ENCODE results near the gene GTF2A2. TPM values are rescaled to one million over a fixed set of nuclear protein-coding genes. Genes with fewer than 3 reads are reported as not detected.
"Not testable (repeated sequence)": the region's sequence is repeated elsewhere in the genome, so short reads cannot be mapped to it uniquely, and the experiment has no call there.

Gene GTF2A2
- total RNA-seq (2021; fragmentation: NEBNext Ultra II Directional; extraction: Animal tissue kit (Norgen Biotek cat#: 25700)) = 100 to 1,000 TPM; 162 to 183 (median 183) TPM
- long read RNA-seq, transcript GTF2A2-202 (5 exons, 1,582 nt) = major isoform, 95 of 102 reads
- long read RNA-seq, partial matches to known transcripts = 1 of 102 reads
- long read RNA-seq, other reads (novel, unspliced or antisense) = 4 of 102 reads

- H3K4me1 Mint-ChIP-seq (ENCODE audit: low read depth) = no peaks in the 10 kb centered on the region; the same call in 1 of the 2 replicates
- peak within 1 kb of the TSS; percentile 76 for H3K27ac Mint-ChIP-seq
- H3K9me3 Mint-ChIP-seq = no peaks in the 10 kb centered on the region
- peak; percentile 89 for DNase-seq
- H3K27me3 Mint-ChIP-seq (ENCODE audit: insufficient read depth) = no peaks in the 10 kb centered on the region
- no peak within 1 kb of the TSS for H3K4me3 Mint-ChIP-seq
- no peak for TF ChIP-seq CTCF (IDR thresholded peaks at IDR 0.05)
- peaks cover 4% of the 10 kb centered on the region for H3K36me3 Mint-ChIP-seq (ENCODE audit: low read depth)
Observed at GRCh38 chr15:59656897-59657634, at the start of gene GTF2A2. TSS of gene GTF2A2 (minus strand) at chr15:59657515. CDS start at chr15:59652277, 5,238 bp downstream.

- no peak for DNase-seq
- Mint-ChIP-seq H3K27ac (no peak overlapping the region), H3K4me1 (ENCODE audit: low read depth) (peaks cover 27% of the 10 kb centered on the region), H3K27me3 (ENCODE audit: insufficient read depth) (no peaks in the 10 kb centered on the region; the same call in 1 of the 2 replicates), H3K36me3 (ENCODE audit: low read depth) (no peaks in the 10 kb centered on the region), H3K9me3 (no peaks in the 10 kb centered on the region), H3K4me3 (no peak overlapping the region)
- no peak for TF ChIP-seq CTCF (IDR thresholded peaks at IDR 0.05)
Observed at GRCh38 chr15:59703979-59704796, 46.9 kb upstream of the GTF2A2 start.

- Mint-ChIP-seq H3K4me3 (no peak overlapping the region), H3K27ac (no peak overlapping the region), H3K36me3 (ENCODE audit: low read depth) (no peaks in the 10 kb centered on the region)
Observed at GRCh38 chr15:59702351-59702750, 45.0 kb upstream of the GTF2A2 start.

GRCh38 chr15:59701880-59702279 is 44.6 kb upstream of the GTF2A2 start:
- Mint-ChIP-seq H3K27ac (0 out of 2 replicates have a peak overlapping the region, but pooled peaks have one; percentile 17), H3K36me3 (ENCODE audit: low read depth) (no peaks in the 10 kb centered on the region), H3K27me3 (ENCODE audit: insufficient read depth) (no peaks in the 10 kb centered on the region; the same call in 1 of the 2 replicates), H3K4me1 (ENCODE audit: low read depth) (peaks cover 27% of the 10 kb centered on the region), H3K9me3 (no peaks in the 10 kb centered on the region), H3K4me3 (no peak overlapping the region)
- DNase-seq = no peak
- no peak for TF ChIP-seq CTCF (IDR thresholded peaks at IDR 0.05)

More at GRCh38 chr15:59702351-59702750, 45.0 kb upstream of the GTF2A2 start:
- Mint-ChIP-seq H3K4me1 (ENCODE audit: low read depth) (peaks cover 27% of the 10 kb centered on the region), H3K9me3 (no peaks in the 10 kb centered on the region), H3K27me3 (ENCODE audit: insufficient read depth) (no peaks in the 10 kb centered on the region; the same call in 1 of the 2 replicates)
- DNase-seq = no peak
- no peak for TF ChIP-seq CTCF (IDR thresholded peaks at IDR 0.05)

- Mint-ChIP-seq H3K36me3 (ENCODE audit: low read depth) (no peaks in the 10 kb centered on the region), H3K27ac (no peak overlapping the region; the same call in 1 of the 2 replicates), H3K4me1 (ENCODE audit: low read depth) (peaks cover 27% of the 10 kb centered on the region), H3K4me3 (peak overlapping the region; percentile 24; the same call in 1 of the 2 replicates), H3K27me3 (ENCODE audit: insufficient read depth) (no peaks in the 10 kb centered on the region; the same call in 1 of the 2 replicates), H3K9me3 (no peaks in the 10 kb centered on the region)
- no peak for DNase-seq
- no peak for TF ChIP-seq CTCF (IDR thresholded peaks at IDR 0.05)
Observed at GRCh38 chr15:59699810-59700431, 42.6 kb upstream of the GTF2A2 start.

GRCh38 chr15:59698065-59698464 is 40.8 kb upstream of the GTF2A2 start:
- H3K4me1 Mint-ChIP-seq (ENCODE audit: low read depth) = peaks cover 27% of the 10 kb centered on the region
- H3K4me3 Mint-ChIP-seq; H3K27ac Mint-ChIP-seq; DNase-seq; H3K27me3 Mint-ChIP-seq (ENCODE audit: insufficient read depth); H3K36me3 Mint-ChIP-seq (ENCODE audit: low read depth); H3K9me3 Mint-ChIP-seq: not testable (repeated sequence)
